HG02870 (cell line): ENCODE results near the gene EME1.
"Not testable (repeated sequence)": the region's sequence is repeated elsewhere in the genome, so short reads cannot be mapped to it uniquely, and the experiment has no call there.

Source experiments
- ATAC-seq: cut with Tn5 transposase; IDR thresholded peaks from one replicate; pipeline ENCODE4 v1.9.1; 2021; ENCODE audit warnings: mild to moderate bottlenecking, moderate library complexity; ENCODE audit not compliant: unreplicated experiment

The EME1 gene

GRCh38 chr17:50372758-50373556 lies at the start of gene EME1, which contains the start of gene MRPL27:
Gene EME1, plus strand, starts transcription at chr17:50373229. Its CDS starts 1,980 bp downstream, at chr17:50375209.
Gene MRPL27, minus strand, starts transcription at chr17:50373184. Its CDS starts 14 bp downstream, at chr17:50373170.
- peak; percentile 88 for ATAC-seq

GRCh38 chr17:50325906-50326305 lies 47.1 kb upstream of the EME1 start:
- no peak for ATAC-seq

- ATAC-seq, result no peak
These were observed 46.1 kb upstream of the EME1 start for GRCh38 chr17:50326831-50327364.

- no peak for ATAC-seq
These were observed 44.4 kb upstream of the EME1 start for GRCh38 chr17:50328363-50329325.

GRCh38 chr17:50329716-50330115 lies 43.3 kb upstream of the EME1 start:
- no peak for ATAC-seq

- ATAC-seq, result no peak
These were observed 42.8 kb upstream of the EME1 start for GRCh38 chr17:50330151-50330775.

GRCh38 chr17:50331085-50331791 lies 41.8 kb upstream of the EME1 start:
- ATAC-seq, result no peak

GRCh38 chr17:50332196-50332595 lies 40.8 kb upstream of the EME1 start:
- ATAC-seq, result no peak

GRCh38 chr17:50333291-50334057 lies 39.6 kb upstream of the EME1 start:
- not testable (repeated sequence) for ATAC-seq

- no peak for ATAC-seq
These were observed 35.1 kb upstream of the EME1 start for GRCh38 chr17:50337956-50338355.

GRCh38 chr17:50338645-50339044 lies 34.4 kb upstream of the EME1 start:
- ATAC-seq, result no peak

GRCh38 chr17:50339381-50339780 lies 33.6 kb upstream of the EME1 start:
- no peak for ATAC-seq

GRCh38 chr17:50344731-50345365 lies 28.2 kb upstream of the EME1 start:
- ATAC-seq, result no peak

- peak; percentile 71 for ATAC-seq
These were observed 27.4 kb upstream of the EME1 start, which contains the start of gene XYLT2 for GRCh38 chr17:50345432-50346312. Gene XYLT2, plus strand, starts transcription at chr17:50346126. Its CDS starts 15 bp downstream, at chr17:50346141.

- peak; percentile 42 for ATAC-seq
These were observed 26.5 kb upstream of the EME1 start for GRCh38 chr17:50346313-50347116.

- no peak for ATAC-seq
These were observed 25.7 kb upstream of the EME1 start for GRCh38 chr17:50347117-50347893.
